ENCODE measurements around the gene DPM2.
A peak's percentile ranks its signal among the peaks of the same experiment; 100 is the strongest.

Gene DPM2

DNA sequence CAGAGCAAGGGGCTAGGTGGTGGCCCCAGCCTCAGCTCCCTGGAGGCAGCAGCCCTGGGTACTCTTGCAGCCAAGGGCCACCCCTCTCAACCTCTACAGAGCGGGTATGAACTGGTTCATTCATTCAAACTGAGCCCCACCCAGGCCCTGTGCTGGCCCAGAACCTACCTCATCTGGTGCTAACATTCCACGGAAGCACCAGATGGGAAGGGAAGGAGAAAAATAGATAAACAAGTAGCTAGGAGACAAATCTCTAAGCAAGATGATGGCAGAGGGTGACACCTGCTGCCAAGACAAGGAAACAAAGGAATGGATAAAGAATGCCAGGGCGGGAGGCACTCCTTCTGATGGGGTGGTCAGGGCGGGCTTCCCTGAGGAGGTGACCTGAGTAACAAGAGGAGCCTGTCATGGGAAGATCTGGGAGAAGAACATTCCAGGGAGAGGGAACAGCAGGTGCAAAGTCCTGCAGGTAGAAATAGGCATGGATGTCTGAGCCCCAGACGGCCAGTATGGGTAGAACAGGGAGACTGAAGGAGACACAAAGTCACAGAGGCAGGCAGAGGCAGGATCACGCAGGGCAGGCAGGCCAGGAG, 26.9 kb downstream of the DPM2 start:
- peaks cover 41 to 63% of the 10 kb centered on the region in 2 donors for H3K4me1 ChIP-seq (ENCODE audit: control insufficient read depth in 2 of 2, insufficient read depth in 2 of 2, low read length in 2 of 2)
- H3K4me3 ChIP-seq (ENCODE audit: low read length in 2 of 2) = no peak overlapping the region
- no peaks in the 10 kb centered on the region for H3K9me3 ChIP-seq (ENCODE audit: control insufficient read depth in 2 of 2, low read length in 2 of 2)
- peak overlapping the region in 1 of 2 donors; percentile 41 for H3K9ac ChIP-seq (ENCODE audit: low read depth in 1 of 2, low read length in 2 of 2)
- peak overlapping the region; percentile 67 to 72 for H3K27ac ChIP-seq (ENCODE audit: low read depth in 2 of 2, low read length in 2 of 2)
- H3K36me3 ChIP-seq (ENCODE audit: control insufficient read depth in 2 of 2, insufficient read depth in 2 of 2, low read length in 2 of 2) = peaks cover 13 to 16% of the 10 kb centered on the region in 2 donors
- H3K27me3 ChIP-seq (ENCODE audit: control insufficient read depth in 2 of 2, insufficient read depth in 2 of 2, low read length in 2 of 2) = no peaks in the 10 kb centered on the region

DNA sequence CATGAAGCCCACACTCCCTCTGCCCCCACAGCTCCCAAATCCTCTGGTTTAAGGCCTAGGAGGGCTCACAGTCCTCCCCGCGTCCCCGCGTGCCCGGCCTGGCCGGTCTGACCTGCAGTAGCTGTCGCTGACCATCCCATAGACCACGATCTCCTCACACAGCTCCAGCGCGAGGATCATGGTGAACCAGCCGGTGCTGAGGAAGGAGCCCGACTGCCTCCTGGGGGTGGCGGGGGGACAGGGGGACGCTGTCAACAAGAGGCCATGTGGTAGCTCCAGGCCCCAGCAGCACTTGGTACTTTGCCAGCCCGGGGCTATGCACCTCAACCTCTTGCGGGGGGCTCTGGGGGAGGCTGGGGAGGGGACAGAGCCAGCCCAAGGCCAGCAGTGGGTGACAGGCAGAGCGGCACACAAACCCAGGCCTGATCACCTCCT, 27.8 kb downstream of the DPM2 start:
- Histone ChIP-seq H3K9ac (ENCODE audit: low read depth in 1 of 2, low read length in 2 of 2) (peak overlapping the region in 1 of 2 donors; percentile 41), H3K36me3 (ENCODE audit: control insufficient read depth in 2 of 2, insufficient read depth in 2 of 2, low read length in 2 of 2) (peaks cover 13 to 16% of the 10 kb centered on the region in 2 donors), H3K4me3 (ENCODE audit: low read length in 2 of 2) (no peak overlapping the region), H3K9me3 (ENCODE audit: control insufficient read depth in 2 of 2, low read length in 2 of 2) (no peaks in the 10 kb centered on the region), H3K27me3 (ENCODE audit: control insufficient read depth in 2 of 2, insufficient read depth in 2 of 2, low read length in 2 of 2) (no peaks in the 10 kb centered on the region), H3K27ac (ENCODE audit: low read depth in 2 of 2, low read length in 2 of 2) (peak overlapping the region; percentile 67 to 72), H3K4me1 (ENCODE audit: control insufficient read depth in 2 of 2, insufficient read depth in 2 of 2, low read length in 2 of 2) (peaks cover 42 to 64% of the 10 kb centered on the region in 2 donors)

- H3K9me3 ChIP-seq (ENCODE audit: control insufficient read depth in 2 of 2, low read length in 2 of 2) = no peaks in the 10 kb centered on the region
- peaks cover 51 to 68% of the 10 kb centered on the region in 2 donors for H3K4me1 ChIP-seq (ENCODE audit: control insufficient read depth in 2 of 2, insufficient read depth in 2 of 2, low read length in 2 of 2)
- no peaks in the 10 kb centered on the region for H3K27me3 ChIP-seq (ENCODE audit: control insufficient read depth in 2 of 2, insufficient read depth in 2 of 2, low read length in 2 of 2)
- no peak overlapping the region for H3K27ac ChIP-seq (ENCODE audit: low read depth in 2 of 2, low read length in 2 of 2)
- H3K9ac ChIP-seq (ENCODE audit: low read depth in 1 of 2, low read length in 2 of 2) = no peak overlapping the region
- peaks cover 13% of the 10 kb centered on the region in 2 donors for H3K36me3 ChIP-seq (ENCODE audit: control insufficient read depth in 2 of 2, insufficient read depth in 2 of 2, low read length in 2 of 2)
- H3K4me3 ChIP-seq (ENCODE audit: low read length in 2 of 2) = no peak overlapping the region
Measured at GRCh38 chr9:127908660-127908926, 29.1 kb downstream of the DPM2 start.

DNA sequence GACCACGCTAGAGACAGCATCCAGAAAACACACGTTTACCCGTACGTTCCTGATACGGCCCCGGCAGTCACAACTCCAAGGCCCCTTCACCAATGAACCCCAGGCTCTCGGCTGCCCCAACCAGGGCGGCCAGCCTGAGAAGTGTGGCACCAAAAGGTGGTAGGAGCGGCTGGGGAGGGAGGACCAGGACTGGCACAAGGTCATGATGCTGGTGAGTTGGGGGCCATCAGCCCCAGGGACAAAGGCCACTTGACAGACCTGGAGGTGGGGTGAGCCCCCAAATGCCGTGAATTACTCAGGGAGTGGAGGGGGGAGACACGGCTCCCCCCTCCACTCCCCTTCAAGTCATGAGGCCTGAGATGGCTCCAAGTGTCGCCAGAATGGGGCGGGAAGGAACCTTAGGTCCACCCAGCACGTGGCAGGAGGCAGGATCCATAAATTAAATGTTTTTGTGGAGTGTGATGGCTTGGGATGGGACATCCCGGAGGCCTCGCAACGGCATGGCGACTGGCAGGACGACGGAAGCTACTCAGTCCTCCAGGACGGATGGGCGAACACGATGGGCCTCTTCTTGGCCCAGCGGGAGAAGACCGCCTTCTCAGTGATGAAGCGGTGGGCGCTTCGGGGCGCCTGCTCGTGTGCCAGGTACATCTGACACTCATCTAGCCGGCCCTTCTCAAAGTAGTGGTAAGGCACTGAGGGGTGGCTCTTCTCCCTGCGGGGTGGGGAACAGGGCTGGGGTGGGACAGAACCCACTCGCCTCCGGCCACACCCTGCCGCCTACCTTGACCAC, 29.6 kb downstream of the DPM2 start:
- H3K9me3 ChIP-seq (ENCODE audit: control insufficient read depth in 2 of 2, low read length in 2 of 2) = no peaks in the 10 kb centered on the region
- H3K9ac ChIP-seq (ENCODE audit: low read depth in 1 of 2, low read length in 2 of 2) = no peak overlapping the region
- H3K27ac ChIP-seq (ENCODE audit: low read depth in 2 of 2, low read length in 2 of 2) = peak overlapping the region in 1 of 2 donors; percentile 98
- no peaks in the 10 kb centered on the region for H3K27me3 ChIP-seq (ENCODE audit: control insufficient read depth in 2 of 2, insufficient read depth in 2 of 2, low read length in 2 of 2)
- no peak overlapping the region for H3K4me3 ChIP-seq (ENCODE audit: low read length in 2 of 2)
- peaks cover 13% of the 10 kb centered on the region in 2 donors for H3K36me3 ChIP-seq (ENCODE audit: control insufficient read depth in 2 of 2, insufficient read depth in 2 of 2, low read length in 2 of 2)
- peaks cover 56 to 72% of the 10 kb centered on the region in 2 donors for H3K4me1 ChIP-seq (ENCODE audit: control insufficient read depth in 2 of 2, insufficient read depth in 2 of 2, low read length in 2 of 2)

GRCh38 chr9:127905788-127906191, 31.9 kb downstream of the DPM2 start:
- Histone ChIP-seq H3K9ac (ENCODE audit: low read depth in 1 of 2, low read length in 2 of 2) (peak overlapping the region; percentile 79 to 99), H3K4me1 (ENCODE audit: control insufficient read depth in 2 of 2, insufficient read depth in 2 of 2, low read length in 2 of 2) (peaks cover 44 to 62% of the 10 kb centered on the region in 2 donors), H3K4me3 (ENCODE audit: low read length in 2 of 2) (peak overlapping the region; percentile 73 to 78)

DNA sequence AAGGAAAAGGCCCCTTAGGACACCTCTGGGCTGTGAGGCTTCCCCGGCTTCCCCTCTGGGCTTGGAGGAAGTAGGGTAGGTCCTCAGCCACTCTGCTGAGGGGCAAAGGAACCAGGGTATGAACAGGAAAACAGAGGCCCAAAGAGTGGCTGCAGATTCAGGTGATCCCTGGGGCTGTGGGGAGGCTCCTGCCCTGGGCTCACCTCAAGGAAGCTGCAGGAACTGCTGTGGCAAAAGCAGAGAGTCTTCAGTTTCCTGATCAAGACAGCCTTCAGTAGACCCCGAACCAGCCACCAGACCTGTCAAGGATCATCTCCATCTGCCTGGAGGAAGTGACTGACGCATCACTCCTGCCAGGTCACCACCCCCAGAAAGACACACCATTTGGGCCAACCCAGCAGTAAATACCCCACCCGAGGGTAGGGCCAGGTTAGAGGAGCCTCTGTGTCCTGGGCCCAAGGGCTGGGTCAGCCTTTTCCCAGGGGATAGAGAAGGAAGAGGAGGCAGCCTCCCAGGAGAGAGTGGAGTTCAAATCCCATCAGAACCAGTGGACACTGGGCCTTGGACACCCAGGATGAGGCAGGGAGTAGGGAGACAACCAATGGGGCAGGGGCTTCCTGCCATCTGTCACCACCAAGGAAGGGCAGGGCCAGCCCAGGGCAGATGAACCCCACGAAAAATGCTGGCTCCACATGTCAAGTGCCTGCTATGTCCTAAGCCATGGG, 32.5 kb downstream of the DPM2 start:
- no peaks in the 10 kb centered on the region for H3K9me3 ChIP-seq (ENCODE audit: control insufficient read depth in 2 of 2, low read length in 2 of 2)
- peaks cover 3 to 4% of the 10 kb centered on the region in 2 donors for H3K36me3 ChIP-seq (ENCODE audit: control insufficient read depth in 2 of 2, insufficient read depth in 2 of 2, low read length in 2 of 2)
- H3K4me1 ChIP-seq (ENCODE audit: control insufficient read depth in 2 of 2, insufficient read depth in 2 of 2, low read length in 2 of 2) = peaks cover 38 to 57% of the 10 kb centered on the region in 2 donors
- H3K4me3 ChIP-seq (ENCODE audit: low read length in 2 of 2) = peak overlapping the region; percentile 73 to 78
- H3K9ac ChIP-seq (ENCODE audit: low read depth in 1 of 2, low read length in 2 of 2) = peak overlapping the region; percentile 79 to 99
- peak overlapping the region; percentile 96 to 98 for H3K27ac ChIP-seq (ENCODE audit: low read depth in 2 of 2, low read length in 2 of 2)
- no peaks in the 10 kb centered on the region for H3K27me3 ChIP-seq (ENCODE audit: control insufficient read depth in 2 of 2, insufficient read depth in 2 of 2, low read length in 2 of 2)

More at GRCh38 chr9:127905788-127906191, 31.9 kb downstream of the DPM2 start:
- Histone ChIP-seq H3K27ac (ENCODE audit: low read depth in 2 of 2, low read length in 2 of 2) (peak overlapping the region; percentile 96 to 98), H3K9me3 (ENCODE audit: control insufficient read depth in 2 of 2, low read length in 2 of 2) (no peaks in the 10 kb centered on the region), H3K36me3 (ENCODE audit: control insufficient read depth in 2 of 2, insufficient read depth in 2 of 2, low read length in 2 of 2) (peaks cover 3 to 6% of the 10 kb centered on the region in 2 donors), H3K27me3 (ENCODE audit: control insufficient read depth in 2 of 2, insufficient read depth in 2 of 2, low read length in 2 of 2) (no peaks in the 10 kb centered on the region)

DNA sequence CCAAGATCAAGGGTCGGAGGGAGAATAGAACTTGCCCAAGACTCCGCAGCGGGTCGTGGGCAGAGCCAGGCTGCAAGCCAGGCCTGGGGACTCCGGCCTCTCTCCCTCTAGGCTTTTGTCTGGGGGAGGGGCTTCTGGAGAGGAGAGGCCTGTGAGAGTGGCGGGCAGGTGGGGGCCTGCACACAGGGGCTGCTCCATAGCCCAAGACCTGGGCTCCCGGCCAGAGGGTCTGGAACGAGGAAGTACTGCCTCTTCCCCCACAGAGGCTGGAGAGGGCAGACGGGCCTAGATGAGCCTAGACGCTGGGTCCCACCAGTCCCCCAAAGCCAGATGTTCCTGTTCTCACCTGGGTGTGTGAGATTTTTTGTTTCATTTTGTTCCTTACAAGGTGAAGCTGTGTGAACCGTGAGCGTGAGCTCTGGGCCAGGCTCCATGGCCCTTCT, 33.1 kb downstream of the DPM2 start:
- H3K4me1 ChIP-seq (ENCODE audit: control insufficient read depth in 2 of 2, insufficient read depth in 2 of 2, low read length in 2 of 2) = peaks cover 44 to 60% of the 10 kb centered on the region in 2 donors
- peaks cover 1 to 3% of the 10 kb centered on the region in 2 donors for H3K36me3 ChIP-seq (ENCODE audit: control insufficient read depth in 2 of 2, insufficient read depth in 2 of 2, low read length in 2 of 2)
- peak overlapping the region; percentile 73 to 78 for H3K4me3 ChIP-seq (ENCODE audit: low read length in 2 of 2)
- H3K9ac ChIP-seq (ENCODE audit: low read depth in 1 of 2, low read length in 2 of 2) = peak overlapping the region; percentile 79 to 99
- peak overlapping the region; percentile 96 to 98 for H3K27ac ChIP-seq (ENCODE audit: low read depth in 2 of 2, low read length in 2 of 2)
- no peaks in the 10 kb centered on the region for H3K9me3 ChIP-seq (ENCODE audit: control insufficient read depth in 2 of 2, low read length in 2 of 2)
- no peaks in the 10 kb centered on the region for H3K27me3 ChIP-seq (ENCODE audit: control insufficient read depth in 2 of 2, insufficient read depth in 2 of 2, low read length in 2 of 2)

GRCh38 chr9:127903557-127904475, 33.8 kb downstream of the DPM2 start:
- Histone ChIP-seq H3K27me3 (ENCODE audit: control insufficient read depth in 2 of 2, insufficient read depth in 2 of 2, low read length in 2 of 2) (no peaks in the 10 kb centered on the region), H3K9me3 (ENCODE audit: control insufficient read depth in 2 of 2, low read length in 2 of 2) (no peaks in the 10 kb centered on the region), H3K36me3 (ENCODE audit: control insufficient read depth in 2 of 2, insufficient read depth in 2 of 2, low read length in 2 of 2) (peaks cover 0 to 3% of the 10 kb centered on the region in 2 donors), H3K27ac (ENCODE audit: low read depth in 2 of 2, low read length in 2 of 2) (peak overlapping the region; percentile 96 to 98), H3K4me1 (ENCODE audit: control insufficient read depth in 2 of 2, insufficient read depth in 2 of 2, low read length in 2 of 2) (peaks cover 45 to 59% of the 10 kb centered on the region in 2 donors), H3K4me3 (ENCODE audit: low read length in 2 of 2) (peak overlapping the region; percentile 73 to 78), H3K9ac (ENCODE audit: low read depth in 1 of 2, low read length in 2 of 2) (peak overlapping the region; percentile 79 to 99)

DNA sequence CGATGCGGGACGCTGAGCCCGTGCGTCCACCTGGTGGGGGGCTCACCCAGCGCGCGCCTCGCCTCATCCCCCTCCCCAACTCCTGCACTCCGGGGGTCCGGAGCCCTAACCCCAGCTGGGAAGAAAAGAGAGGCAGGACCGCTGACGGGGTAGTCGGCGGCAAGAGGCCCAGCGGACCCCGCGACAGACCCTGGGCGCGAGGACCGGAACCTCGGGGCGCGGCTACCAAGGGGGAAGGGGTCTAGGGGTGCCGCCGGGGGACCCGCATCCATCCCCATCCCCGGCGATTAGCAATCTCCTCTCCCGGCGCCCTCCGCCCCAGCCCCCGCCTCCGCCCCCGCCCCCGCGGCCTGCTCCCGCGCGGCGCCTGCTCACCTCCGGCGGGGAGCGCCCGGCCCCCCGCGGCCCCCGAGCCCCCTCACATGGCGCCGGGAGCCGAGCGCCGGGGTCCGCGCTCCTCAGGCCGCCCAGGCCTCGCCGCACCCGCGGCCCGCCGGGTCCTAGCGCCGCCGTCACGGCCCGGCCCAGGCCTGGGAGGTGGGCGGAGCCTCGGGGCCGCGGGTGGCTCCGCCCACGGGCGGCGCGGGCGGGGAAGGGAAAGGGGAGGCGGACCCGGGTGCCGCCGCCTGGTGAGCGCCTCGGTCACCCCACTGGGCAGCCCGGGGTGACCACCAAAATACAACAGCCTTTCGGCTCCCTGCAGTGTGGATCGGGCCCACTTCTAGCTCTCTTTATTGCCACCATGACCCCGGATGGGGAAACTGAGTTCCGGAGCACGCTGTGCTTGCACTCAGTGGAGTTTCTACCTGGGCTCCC, 38.3 kb downstream of the DPM2 start, which contains the start of gene ST6GALNAC6:
Gene ST6GALNAC6, minus strand, starts transcription at position 476 of the 816 bp plus-strand sequence. CDS start 1,622 bp downstream, outside the sequence.
- Histone ChIP-seq H3K4me1 (ENCODE audit: control insufficient read depth in 2 of 2, insufficient read depth in 2 of 2, low read length in 2 of 2) (peaks cover 35 to 37% of the 10 kb centered on the region in 2 donors), H3K9me3 (ENCODE audit: control insufficient read depth in 2 of 2, low read length in 2 of 2) (peaks cover 0 to 4% of the 10 kb centered on the region in 2 donors), H3K27me3 (ENCODE audit: control insufficient read depth in 2 of 2, insufficient read depth in 2 of 2, low read length in 2 of 2) (no peaks in the 10 kb centered on the region), H3K36me3 (ENCODE audit: control insufficient read depth in 2 of 2, insufficient read depth in 2 of 2, low read length in 2 of 2) (peaks cover 20 to 30% of the 10 kb centered on the region in 2 donors), H3K27ac (ENCODE audit: low read depth in 2 of 2, low read length in 2 of 2) (peak within 1 kb of the TSS; percentile 78 to 83), H3K9ac (ENCODE audit: low read depth in 1 of 2, low read length in 2 of 2) (peak within 1 kb of the TSS; percentile 68 to 82), H3K4me3 (ENCODE audit: low read length in 2 of 2) (peak within 1 kb of the TSS; percentile 73 to 77)
